Peyer's patch (tissue), 4 donors: ENCODE measurements around the gene PLEK2. TPM values are rescaled to one million over a fixed set of nuclear protein-coding genes. Genes with fewer than 3 reads are reported as not detected.

Source experiments
- DNase-seq, 3 donors: peaks; one replicate each; pipeline ENCODE4 v3.0.0-alpha.2; 2017 to 2019
- H3K27ac ChIP-seq, 4 donors: fragments of 200-600 bp; sonication (generic); one replicate each; pipeline ENCODE4 v1.5.1; 2016 to 2019
- H3K27me3 ChIP-seq, 2 donors: fragments of 200-600 bp; sonication (generic); one replicate each; pipeline ENCODE4 v1.5.1; 2019
- H3K36me3 ChIP-seq, 3 donors: fragments of 200-600 bp; sonication (generic); one replicate each; pipeline ENCODE4 v1.5.1; 2016 to 2019
- H3K4me1 ChIP-seq, 4 donors: fragments of 200-600 bp; sonication (generic); one replicate each; pipeline ENCODE4 v1.5.1; 2016 to 2019
- H3K4me3 ChIP-seq, 4 donors: fragments of 200-600 bp; sonication (generic); 1 replicate in 3 of 4; 2 replicates in 1 of 4; pipeline ENCODE4 v1.5.1; 2016 to 2019; ENCODE audit warnings: mild to moderate bottlenecking in 1 of 4
- H3K9me3 ChIP-seq, 4 donors: fragments of 200-600 bp; sonication (generic); one replicate each; pipeline ENCODE4 v1.5.1; 2016 to 2019; ENCODE audit warnings: mild to moderate bottlenecking in 1 of 4
- POLR2A ChIP-seq, 2 donors: fragments of 450-650 bp; IDR thresholded peaks; one replicate each; pipeline ENCODE4 v1.5.1; 2017; ENCODE audit warnings: antibody characterized with exemption in 2 of 2, mild to moderate bottlenecking in 2 of 2, moderate library complexity in 2 of 2
- total RNA-seq, 4 donors: library from RNA; depleted of rRNA; stranded (reverse); fragments of >200 nt; gene quantifications; one replicate each; pipeline ENCODE4 v1.1.0, GENCODE V29; 2016
- TF ChIP-seq, protein P1 (sequence below), 6 experiments: fragments of 450-650 bp in 4 of 6; fragments of 200-600 bp in 2 of 6; sonication (generic) in 1 of 6; IDR thresholded peaks; one replicate each; pipeline ENCODE4 v1.5.1; 2017 to 2019; ENCODE audit warnings: antibody characterized with exemption in 6 of 6, mild to moderate bottlenecking in 3 of 6, moderate library complexity in 1 of 6

Gene PLEK2
- total RNA-seq, 4 donors from 2014 or later, result 19.7 to 40.3 (median 33.6) TPM

DNA sequence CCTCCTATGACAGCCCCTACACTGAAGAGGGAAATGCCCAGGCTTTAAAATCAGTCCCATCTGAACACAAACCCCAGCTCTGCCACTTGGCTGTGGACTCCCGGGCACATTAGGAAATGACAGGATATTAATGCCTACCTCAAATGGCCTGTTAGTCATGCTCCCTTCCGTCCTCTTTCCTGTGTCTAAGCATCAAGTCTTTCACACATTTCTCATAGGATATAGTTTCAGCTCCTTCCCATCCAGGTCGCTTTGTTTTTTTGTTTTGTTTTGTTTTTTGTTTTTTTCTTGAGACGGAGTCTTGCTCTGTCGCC lies 16.1 kb downstream of the PLEK2 start:
- Histone ChIP-seq H3K27me3 (no peaks in the 10 kb centered on the region), H3K36me3 (peaks cover 0 to 5% (median 0%) of the 10 kb centered on the region in 3 donors)
- TF ChIP-seq, protein P1, sequence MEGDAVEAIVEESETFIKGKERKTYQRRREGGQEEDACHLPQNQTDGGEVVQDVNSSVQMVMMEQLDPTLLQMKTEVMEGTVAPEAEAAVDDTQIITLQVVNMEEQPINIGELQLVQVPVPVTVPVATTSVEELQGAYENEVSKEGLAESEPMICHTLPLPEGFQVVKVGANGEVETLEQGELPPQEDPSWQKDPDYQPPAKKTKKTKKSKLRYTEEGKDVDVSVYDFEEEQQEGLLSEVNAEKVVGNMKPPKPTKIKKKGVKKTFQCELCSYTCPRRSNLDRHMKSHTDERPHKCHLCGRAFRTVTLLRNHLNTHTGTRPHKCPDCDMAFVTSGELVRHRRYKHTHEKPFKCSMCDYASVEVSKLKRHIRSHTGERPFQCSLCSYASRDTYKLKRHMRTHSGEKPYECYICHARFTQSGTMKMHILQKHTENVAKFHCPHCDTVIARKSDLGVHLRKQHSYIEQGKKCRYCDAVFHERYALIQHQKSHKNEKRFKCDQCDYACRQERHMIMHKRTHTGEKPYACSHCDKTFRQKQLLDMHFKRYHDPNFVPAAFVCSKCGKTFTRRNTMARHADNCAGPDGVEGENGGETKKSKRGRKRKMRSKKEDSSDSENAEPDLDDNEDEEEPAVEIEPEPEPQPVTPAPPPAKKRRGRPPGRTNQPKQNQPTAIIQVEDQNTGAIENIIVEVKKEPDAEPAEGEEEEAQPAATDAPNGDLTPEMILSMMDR (IDR thresholded peaks at IDR 0.05), result no peak

DNA sequence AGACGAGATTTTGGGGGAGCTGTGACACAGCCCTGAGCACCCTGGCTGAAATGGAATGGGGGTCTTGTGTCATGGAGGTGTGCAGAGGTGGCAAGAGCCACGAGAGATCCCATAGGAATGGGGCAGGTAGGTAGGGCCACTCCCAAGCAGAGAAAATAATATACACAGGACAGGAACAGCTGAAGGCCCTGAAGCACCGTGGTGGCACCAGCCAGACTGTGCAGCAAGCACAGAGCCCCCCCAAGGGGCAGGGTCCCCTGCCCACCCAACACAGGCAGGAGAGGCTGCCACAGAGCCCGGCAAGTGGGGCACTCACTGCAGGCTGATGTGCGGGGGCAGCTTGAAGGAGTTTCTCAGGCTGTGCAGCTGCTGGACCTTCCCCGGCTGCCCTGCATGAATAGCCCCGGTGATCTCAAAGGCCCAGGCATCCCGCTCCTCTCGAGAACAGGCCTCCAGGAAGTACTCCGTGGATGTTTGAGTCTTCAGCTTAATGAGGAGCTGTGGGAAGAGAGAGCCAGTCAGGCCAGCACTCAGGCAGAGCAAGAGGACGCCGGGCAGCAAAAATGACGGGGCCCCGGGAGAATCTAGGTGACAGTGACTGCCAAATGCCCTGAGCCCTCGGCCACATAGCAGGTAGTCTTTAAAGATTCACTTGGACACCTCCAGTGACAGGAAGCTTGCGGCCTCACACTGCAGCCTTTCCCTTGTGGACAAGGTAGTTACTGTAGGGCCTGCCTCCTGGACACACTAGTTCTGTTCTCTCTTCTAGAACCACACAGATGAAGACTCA lies 16.7 kb downstream of the PLEK2 start:
- Histone ChIP-seq H3K27ac (no peak overlapping the region), H3K36me3 (peaks cover 0 to 5% (median 0%) of the 10 kb centered on the region in 3 donors), H3K27me3 (no peaks in the 10 kb centered on the region), H3K4me3 (no peak overlapping the region), H3K9me3 (no peaks in the 10 kb centered on the region), H3K4me1 (no peaks in the 10 kb centered on the region)
- no peak for TF ChIP-seq POLR2A (IDR thresholded peaks at IDR 0.05)
- TF ChIP-seq, protein P1 (IDR thresholded peaks at IDR 0.05), result no peak
- no peak for DNase-seq

More for the DNA sequence above, 16.1 kb downstream of the PLEK2 start:
- H3K27ac ChIP-seq, result no peak overlapping the region
- DNase-seq, result no peak
- H3K4me3 ChIP-seq, result no peak overlapping the region
- H3K4me1 ChIP-seq, result no peaks in the 10 kb centered on the region
- H3K9me3 ChIP-seq, result no peaks in the 10 kb centered on the region

DNA sequence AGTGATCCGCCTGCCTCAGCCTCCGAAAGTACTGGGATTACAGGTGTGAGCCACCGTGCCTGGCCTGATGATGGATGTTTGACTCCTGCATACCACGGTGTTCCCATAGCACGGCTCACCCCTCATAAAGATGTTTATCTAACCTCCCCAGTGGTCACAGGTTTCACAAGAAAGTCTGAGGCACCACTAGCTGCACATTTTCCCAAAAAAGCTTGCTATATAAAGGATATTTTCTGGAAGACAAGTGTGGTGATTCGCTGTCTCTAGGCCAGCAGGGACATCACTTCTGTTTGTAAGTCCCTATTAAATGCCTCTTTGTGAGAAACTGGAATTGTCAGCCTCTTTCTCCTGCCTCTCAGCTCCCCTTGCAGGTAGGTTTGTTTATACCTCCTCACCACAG lies 18.3 kb downstream of the PLEK2 start:
- H3K4me3 ChIP-seq, result no peak overlapping the region
- H3K27me3 ChIP-seq, result no peaks in the 10 kb centered on the region
- peaks cover 0 to 5% (median 0%) of the 10 kb centered on the region in 3 donors for H3K36me3 ChIP-seq
- TF ChIP-seq, protein P1 (IDR thresholded peaks at IDR 0.05), result no peak
- H3K4me1 ChIP-seq, result no peaks in the 10 kb centered on the region
- DNase-seq, result no peak
- H3K27ac ChIP-seq, result no peak overlapping the region
- H3K9me3 ChIP-seq, result no peaks in the 10 kb centered on the region

DNA sequence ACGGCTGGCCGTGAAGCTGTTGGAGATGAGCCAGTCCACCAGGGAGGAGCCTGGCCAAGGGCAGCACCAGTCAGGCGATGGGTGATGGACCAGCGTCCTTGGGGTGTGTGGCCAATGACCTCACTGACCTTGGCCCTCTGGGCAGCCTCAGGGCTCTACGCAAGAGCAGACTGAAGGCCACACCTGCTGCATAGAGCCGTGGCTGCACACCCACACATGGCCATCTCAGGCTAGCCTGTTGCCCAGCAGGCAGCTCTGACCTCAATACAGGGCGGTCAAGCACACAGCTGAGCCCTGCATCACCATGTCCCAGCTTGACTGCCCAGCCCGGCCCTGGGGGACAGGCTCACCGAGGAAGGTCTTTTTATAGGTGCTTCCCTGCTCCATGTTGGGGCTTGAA lies 19.2 kb downstream of the PLEK2 start:
- no peak for DNase-seq
- no peak overlapping the region for H3K27ac ChIP-seq
- H3K36me3 ChIP-seq, result peaks cover 0 to 5% (median 0%) of the 10 kb centered on the region in 3 donors
- no peaks in the 10 kb centered on the region for H3K27me3 ChIP-seq
- H3K4me3 ChIP-seq, result no peak overlapping the region
- TF ChIP-seq, protein P1 (IDR thresholded peaks at IDR 0.05), result no peak
- TF ChIP-seq POLR2A (IDR thresholded peaks at IDR 0.05), result no peak
- no peaks in the 10 kb centered on the region for H3K4me1 ChIP-seq
- no peaks in the 10 kb centered on the region for H3K9me3 ChIP-seq

DNA sequence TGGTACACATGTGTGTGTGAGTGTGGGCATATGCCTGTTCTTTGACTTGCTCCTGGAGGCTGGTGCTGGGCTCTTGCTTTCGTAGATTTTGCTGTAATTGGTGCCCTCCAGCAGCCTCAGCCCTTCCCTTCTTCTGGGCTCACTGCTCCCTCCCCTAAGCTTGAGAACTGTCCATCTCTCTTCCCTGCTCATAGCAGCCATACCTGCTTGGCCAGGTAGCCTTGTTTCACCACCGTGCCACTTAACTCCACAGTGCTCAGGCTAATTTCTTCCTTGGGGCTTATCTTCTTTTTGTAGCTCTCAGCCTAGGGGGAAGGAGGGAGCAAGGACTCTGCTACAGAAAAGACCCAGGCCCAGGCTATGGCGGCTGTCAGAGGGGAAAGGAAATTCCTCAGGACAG lies 19.8 kb downstream of the PLEK2 start:
- H3K9me3 ChIP-seq, result no peaks in the 10 kb centered on the region
- H3K36me3 ChIP-seq, result peaks cover 0 to 9% (median 0%) of the 10 kb centered on the region in 3 donors
- TF ChIP-seq POLR2A (IDR thresholded peaks at IDR 0.05), result no peak
- TF ChIP-seq, protein P1 (IDR thresholded peaks at IDR 0.05), result no peak
- no peak overlapping the region for H3K27ac ChIP-seq
- H3K27me3 ChIP-seq, result no peaks in the 10 kb centered on the region
- no peaks in the 10 kb centered on the region for H3K4me1 ChIP-seq
- no peak for DNase-seq
- no peak overlapping the region for H3K4me3 ChIP-seq
